ENCODE measurements around the gene RNF207. TPM values are rescaled to one million over a fixed set of nuclear protein-coding genes. Genes with fewer than 3 reads are reported as not detected.

The RNF207 gene
- total RNA-seq, 1 donor: 110 TPM

GRCh38 chr1:6256645-6257044 is 50.7 kb downstream of the RNF207 start:
- TF ChIP-seq, protein P1, sequence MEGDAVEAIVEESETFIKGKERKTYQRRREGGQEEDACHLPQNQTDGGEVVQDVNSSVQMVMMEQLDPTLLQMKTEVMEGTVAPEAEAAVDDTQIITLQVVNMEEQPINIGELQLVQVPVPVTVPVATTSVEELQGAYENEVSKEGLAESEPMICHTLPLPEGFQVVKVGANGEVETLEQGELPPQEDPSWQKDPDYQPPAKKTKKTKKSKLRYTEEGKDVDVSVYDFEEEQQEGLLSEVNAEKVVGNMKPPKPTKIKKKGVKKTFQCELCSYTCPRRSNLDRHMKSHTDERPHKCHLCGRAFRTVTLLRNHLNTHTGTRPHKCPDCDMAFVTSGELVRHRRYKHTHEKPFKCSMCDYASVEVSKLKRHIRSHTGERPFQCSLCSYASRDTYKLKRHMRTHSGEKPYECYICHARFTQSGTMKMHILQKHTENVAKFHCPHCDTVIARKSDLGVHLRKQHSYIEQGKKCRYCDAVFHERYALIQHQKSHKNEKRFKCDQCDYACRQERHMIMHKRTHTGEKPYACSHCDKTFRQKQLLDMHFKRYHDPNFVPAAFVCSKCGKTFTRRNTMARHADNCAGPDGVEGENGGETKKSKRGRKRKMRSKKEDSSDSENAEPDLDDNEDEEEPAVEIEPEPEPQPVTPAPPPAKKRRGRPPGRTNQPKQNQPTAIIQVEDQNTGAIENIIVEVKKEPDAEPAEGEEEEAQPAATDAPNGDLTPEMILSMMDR (IDR thresholded peaks at IDR 0.05; ENCODE audit: insufficient read depth, low read depth, low read length): no peak
- peak; percentile 63 for DNase-seq (ENCODE audit: low read depth)
- no peak overlapping the region for H3K4me3 ChIP-seq (ENCODE audit: low read depth, low read length)

DNA sequence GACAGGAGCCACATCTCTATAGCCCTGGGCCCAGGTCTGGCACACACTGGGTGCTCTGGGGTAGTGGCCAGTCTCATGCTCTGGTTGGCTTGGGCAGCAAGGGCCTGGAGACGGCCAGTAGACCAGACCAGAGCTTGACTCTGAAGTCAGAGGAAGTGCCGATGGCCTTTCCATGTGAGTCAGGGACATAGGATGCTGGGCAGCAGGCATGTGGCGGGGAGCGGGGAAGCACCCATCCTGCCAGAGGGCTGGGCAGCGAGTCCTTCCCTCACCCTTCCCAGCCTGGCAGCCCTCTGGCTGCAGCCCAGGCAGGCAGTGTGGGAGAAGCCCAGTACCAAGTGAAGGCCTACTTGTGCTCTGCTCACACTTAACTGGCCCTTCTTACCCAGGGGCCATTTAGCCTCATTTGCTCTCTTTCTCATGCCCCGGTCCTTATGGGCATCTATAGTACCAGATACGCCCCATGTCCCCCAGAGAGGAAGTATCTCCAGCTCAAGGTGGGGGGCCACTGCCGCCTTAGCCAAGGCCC is 51.7 kb downstream of the RNF207 start:
- DNase-seq (ENCODE audit: low read depth): no peak
- no peak overlapping the region for H3K4me3 ChIP-seq (ENCODE audit: low read depth, low read length)
- TF ChIP-seq, protein P1 (IDR thresholded peaks at IDR 0.05; ENCODE audit: insufficient read depth, low read depth, low read length): no peak

- no peak for DNase-seq (ENCODE audit: low read depth)
- TF ChIP-seq, protein P1 (IDR thresholded peaks at IDR 0.05; ENCODE audit: insufficient read depth, low read depth, low read length): no peak
- no peak overlapping the region for H3K4me3 ChIP-seq (ENCODE audit: low read depth, low read length)
Observed at GRCh38 chr1:6258675-6259074, 52.8 kb downstream of the RNF207 start.

GRCh38 chr1:6259491-6260362 is 53.8 kb downstream of the RNF207 start:
- peak overlapping the region; percentile 72 for H3K4me3 ChIP-seq (ENCODE audit: low read depth, low read length)
- TF ChIP-seq, protein P1 (IDR thresholded peaks at IDR 0.05; ENCODE audit: insufficient read depth, low read depth, low read length): no peak
- DNase-seq (ENCODE audit: low read depth): peak; percentile 92

- peak overlapping the region; percentile 72 for H3K4me3 ChIP-seq (ENCODE audit: low read depth, low read length)
- TF ChIP-seq, protein P1 (IDR thresholded peaks at IDR 0.05; ENCODE audit: insufficient read depth, low read depth, low read length): no peak
- DNase-seq (ENCODE audit: low read depth): peak; percentile 27
Observed at GRCh38 chr1:6260433-6260934, 54.6 kb downstream of the RNF207 start.

GRCh38 chr1:6260961-6261614 is 55.2 kb downstream of the RNF207 start, which contains the start of gene GPR153:
TSS of gene GPR153 (minus strand) at chr1:6261098. CDS start at chr1:6254905, 6,193 bp downstream.
- H3K4me3 ChIP-seq (ENCODE audit: low read depth, low read length): peak within 1 kb of the TSS; percentile 72
- DNase-seq (ENCODE audit: low read depth): peak; percentile 41
- TF ChIP-seq, protein P1 (IDR thresholded peaks at IDR 0.05; ENCODE audit: insufficient read depth, low read depth, low read length): no peak

All from fibroblast of villous mesenchyme (primary cell).